Heart right ventricle (tissue), 16 donors: ENCODE measurements around the gene MX2. TPM values are rescaled to one million over a fixed set of nuclear protein-coding genes. Genes with fewer than 3 reads are reported as not detected.

Experiments
- ATAC-seq, 8 donors: fragments of 200-7000 bp; cut with Tn5 transposase; one replicate each; pipeline ENCODE4 v1.9.1; 2020; ENCODE audit warnings: mild to moderate bottlenecking in 8 of 8, moderate library complexity in 8 of 8, moderate number of reproducible peaks in 1 of 8
- DNase-seq, 2 donors: peaks; one replicate each; pipeline ENCODE4 v3.0.0-alpha.2; 2020
- H3K27ac ChIP-seq, 10 donors: fragments of 200-600 bp; sonication (generic) in 2 of 10; one replicate each; pipeline versions ENCODE4 v1.5.0 to v1.8.0; 2020 to 2022; ENCODE audit warnings: mild to moderate bottlenecking in 3 of 10
- H3K27me3 ChIP-seq, 7 donors: fragments of 200-600 bp; one replicate each; pipeline ENCODE4 v1.8.0; 2021 to 2022; ENCODE audit warnings: mild to moderate bottlenecking in 2 of 7
- H3K36me3 ChIP-seq, 9 donors: fragments of 200-600 bp; sonication (generic) in 1 of 9; one replicate each; pipeline versions ENCODE4 v1.5.0 to v1.8.0; 2020 to 2022; ENCODE audit warnings: mild to moderate bottlenecking in 2 of 9
- H3K4me1 ChIP-seq, 9 donors: fragments of 200-600 bp; sonication (generic) in 1 of 9; one replicate each; pipeline versions ENCODE4 v1.5.0 to v1.8.0; 2020 to 2022; ENCODE audit warnings: mild to moderate bottlenecking in 4 of 9
- H3K4me3 ChIP-seq, 10 donors: fragments of 200-600 bp; sonication (generic) in 2 of 10; one replicate each; pipeline versions ENCODE4 v1.5.0 to v1.8.0; 2020 to 2022; ENCODE audit warnings: mild to moderate bottlenecking in 7 of 10, moderate library complexity in 2 of 10
- H3K9me3 ChIP-seq, 11 donors: fragments of 200-600 bp in 10 of 11; sonication (generic) in 2 of 11; one replicate each; pipeline versions ENCODE4 v1.5.0 to v1.8.0; 2013 to 2022; ENCODE audit warnings: mild to moderate bottlenecking in 2 of 11, control low read depth in 1 of 11, moderate library complexity in 1 of 11
- CTCF ChIP-seq, 9 donors: fragments of 200-600 bp; sonication (generic) in 2 of 9; IDR thresholded peaks; one replicate each; pipeline versions ENCODE4 v1.5.0 to v1.8.0; 2021 to 2022; ENCODE audit warnings: antibody characterized with exemption in 9 of 9, mild to moderate bottlenecking in 5 of 9, moderate library complexity in 1 of 9
- WGBS, 2 donors: extraction: QIAGEN DNeasy Blood & Tissue Kit; methylation state at CpG; one replicate each; pipeline ENCODE4 v1.1.7; 2013; ENCODE audit warnings: inconsistent platforms in 1 of 2; 5-methylcytosine and 5-hydroxymethylcytosine counted together
- intact Hi-C, 10 donors: fragments of 100-400 bp; cut with DNase I; formaldehyde crosslinking; loops; one replicate each; pipeline versions ENCODE4 v1.11.1 to v1.14.2; 2022
- polyA plus RNA-seq, 2 donors: library from polyadenylated mRNA; stranded (reverse); fragments of 200-250 nt; gene quantifications; one replicate each; pipeline ENCODE4 v1.2.3, GENCODE V29; 2013
- total RNA-seq, 10 donors: library from RNA; stranded (reverse); fragmentation: NEBNext Ultra II Directional in 3 of 10; extraction: Animal tissue kit (Norgen Biotek cat#: 25700) in 3 of 10; gene quantifications; one replicate each; pipeline versions ENCODE4 v1.2.1 to v1.2.4, GENCODE V29; 2021 to 2023
- donor health status: Arrhythmogenic right ventricular cardiomyopathy.
- donor health status: ischemic (EF 13 %, LVEDD 7.1; RV severe dilation, severe dysfunction).
- donor health status: healthy with polysubstance abuse.
- donor health status: DM: no; HTN: yes; CAD: no.
- donor health status: DM: no; HTN: no; CAD: no.
- donor health status: ischemic (EF 25% LVEDD 6.9; RV normal size, moderate dysfunction).
- donor health status: ischemic (EF 25% LVEDD 5.7; RV mildly dilated, moderate dysfunction).
- donor health status: healthy.
- donor health status: DM: yes; HTN: yes; CAD: no.
- donor health status: Ischemic cardiomyopathy.
- donor health status: ischemic (EF 35%, LVEDD 5.7; RV mildly dilated, moderate dysfunction).
- donor health status: nonischemic (EF 11% LVEDD 7.7; RV severe dilation, severe dysfunction).
- donor health status: DM: yes; HTN: yes; CAD: no.
- donor health status: PGD.
- donor health status: ischemic (EF 29% LVEDD 5.4; RV normal size, mild dysfunction).
- donor health status: nonischemic (EF 23%, LVEDD 6.1; RV moderate dilation, normal function).

MX2 gene
- total and polyA plus RNA-seq, 12 donors: 3.0 to 22.9 (median 6.6) TPM

DNA sequence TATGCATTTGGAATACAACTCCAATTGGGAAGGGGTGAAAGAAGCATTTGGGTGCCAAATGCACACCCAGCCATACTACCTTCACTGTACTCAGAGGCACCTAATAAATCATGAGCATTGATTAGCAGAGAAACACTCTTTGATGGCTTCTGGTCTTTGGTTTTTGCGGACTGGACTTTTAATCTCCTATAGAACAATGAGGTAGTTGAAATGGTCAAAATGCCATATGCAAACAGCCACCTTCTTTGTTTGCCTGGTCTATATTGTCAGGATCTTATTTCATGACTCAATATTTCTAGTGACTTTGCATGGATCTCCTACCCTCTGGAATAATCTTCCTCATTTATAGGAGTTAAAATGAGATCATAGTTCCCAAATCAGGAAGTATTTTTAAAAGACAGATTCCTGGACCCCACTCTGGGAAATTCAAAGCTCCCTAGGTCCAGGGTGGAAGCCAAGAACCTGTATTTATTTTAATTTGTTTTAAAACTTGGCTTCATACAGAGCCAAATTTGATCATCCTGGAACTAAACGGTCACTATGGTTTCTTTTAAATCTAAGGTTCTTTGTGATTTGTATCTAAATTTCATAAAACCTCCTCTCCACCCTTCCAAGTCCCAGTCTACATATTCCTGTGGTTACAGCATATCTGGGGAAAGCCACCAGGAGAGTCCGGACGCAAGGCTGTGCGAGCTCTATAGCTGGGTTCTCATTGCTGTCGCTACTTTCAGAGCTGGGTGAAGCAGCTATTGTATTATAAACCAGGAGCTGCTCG, 36.5 kb upstream of the MX2 start:
- no peak for TF ChIP-seq CTCF (IDR thresholded peaks at IDR 0.05)
- peaks cover 0 to 14% (median 7%) of the 10 kb centered on the region in 7 donors for H3K27me3 ChIP-seq
- WGBS, 2 donors: 87 to 88% methylated on average over 7 of the region's 7 CpGs
- no peak overlapping the region for H3K4me3 ChIP-seq
- intact Hi-C loops: no loop called here
- no peak overlapping the region for H3K27ac ChIP-seq
- no peaks in the 10 kb centered on the region for H3K36me3 ChIP-seq
- DNase-seq (no peak), ATAC-seq (no peak)
- H3K4me1 ChIP-seq: no peaks in the 10 kb centered on the region
- no peaks in the 10 kb centered on the region for H3K9me3 ChIP-seq

- TF ChIP-seq CTCF (IDR thresholded peaks at IDR 0.05): no peak
Measured at GRCh38 chr21:41326414-41327080, 35.3 kb upstream of the MX2 start.

DNA sequence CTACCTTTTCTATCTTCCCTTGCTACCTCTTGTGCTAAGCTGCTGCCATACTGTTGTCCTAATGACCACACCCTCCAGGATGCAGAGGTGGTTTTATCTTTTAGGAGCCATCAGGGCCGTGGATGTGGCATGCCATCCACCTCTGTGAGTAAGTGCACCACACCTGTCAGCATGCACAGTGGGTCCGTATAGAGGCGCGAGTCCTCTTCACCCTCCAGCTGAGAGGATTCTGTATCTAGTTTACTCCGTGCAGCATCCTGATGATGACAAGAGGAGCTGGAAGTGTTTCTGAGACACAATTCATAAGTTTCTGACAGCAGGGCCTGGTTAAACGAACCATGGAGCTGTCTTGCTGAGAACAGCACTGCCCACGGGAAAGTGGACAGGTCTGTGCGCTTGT, 34.1 kb upstream of the MX2 start:
- TF ChIP-seq CTCF (IDR thresholded peaks at IDR 0.05): no peak
- DNase-seq (no peak), ATAC-seq (no peak)
- no peak overlapping the region for H3K27ac ChIP-seq
- peaks cover 0 to 7% (median 0%) of the 10 kb centered on the region in 7 donors for H3K27me3 ChIP-seq
- peaks cover 0 to 4% (median 0%) of the 10 kb centered on the region in 11 donors for H3K9me3 ChIP-seq
- intact Hi-C loops: no loop called here
- no peaks in the 10 kb centered on the region for H3K36me3 ChIP-seq
- H3K4me3 ChIP-seq: no peak overlapping the region
- 79 to 84% methylated on average over 8 of the region's 8 CpGs for WGBS, 2 donors
- H3K4me1 ChIP-seq: no peaks in the 10 kb centered on the region

More at GRCh38 chr21:41326414-41327080, 35.3 kb upstream of the MX2 start:
- 90 to 93% methylated on average over 13 of the region's 13 CpGs for WGBS, 2 donors
- no peaks in the 10 kb centered on the region for H3K4me1 ChIP-seq
- no peak for DNase-seq
- H3K4me3 ChIP-seq: no peak overlapping the region
- peaks cover 0 to 8% (median 0%) of the 10 kb centered on the region in 7 donors for H3K27me3 ChIP-seq
- ATAC-seq: no peak
- H3K36me3 ChIP-seq: no peaks in the 10 kb centered on the region
- no peaks in the 10 kb centered on the region for H3K9me3 ChIP-seq
- intact Hi-C loops: no loop called here
- H3K27ac ChIP-seq: no peak overlapping the region

- intact Hi-C loops: no loop called here
- Histone ChIP-seq H3K4me1 (no peaks in the 10 kb centered on the region), H3K36me3 (no peaks in the 10 kb centered on the region), H3K4me3 (no peak overlapping the region), H3K9me3 (peaks cover 0 to 12% (median 3%) of the 10 kb centered on the region in 11 donors), H3K27ac (no peak overlapping the region), H3K27me3 (peaks cover 0 to 1% (median 0%) of the 10 kb centered on the region in 7 donors)
- ATAC-seq (no peak), DNase-seq (no peak)
- WGBS, 2 donors: 54 to 60% methylated on average over 16 of the region's 16 CpGs
- no peak for TF ChIP-seq CTCF (IDR thresholded peaks at IDR 0.05)
Measured at GRCh38 chr21:41328660-41329607, 32.9 kb upstream of the MX2 start.
